Measurements from ENCODE around the gene PDE8A.

GRCh38 chr15:84937144-84937543 is 44.5 kb upstream of the PDE8A start:
- TF ChIP-seq CTCF (IDR thresholded peaks at IDR 0.05) (no peak), REST (IDR thresholded peaks at IDR 0.05; ENCODE audit: insufficient read depth in 1 of 2, low read depth in 2 of 2, low read length in 1 of 2) (no peak), POLR2AphosphoS5 (IDR thresholded peaks at IDR 0.05; ENCODE audit: low read depth, low read length) (no peak), SIN3A (IDR thresholded peaks at IDR 0.05; ENCODE audit: borderline replicate concordance, insufficient read depth, low read depth, low read length) (no peak)
